ENCODE measurements around the gene HHIP. TPM values are rescaled to one million over a fixed set of nuclear protein-coding genes. Genes with fewer than 3 reads are reported as not detected.

The HHIP gene
- total RNA-seq, 4 donors from 2014 or later = 0.10 to 0.34 TPM; not detected in 2

- no peak for TF ChIP-seq POLR2A (IDR thresholded peaks at IDR 0.05)
- no peak for TF ChIP-seq EP300 (IDR thresholded peaks at IDR 0.05)
- no peak for TF ChIP-seq POLR2AphosphoS5 (IDR thresholded peaks at IDR 0.05)
- TF ChIP-seq CTCF (IDR thresholded peaks at IDR 0.05) = no peak
- no peak for DNase-seq (ENCODE audit: low spot score in 2 of 2)
- no peaks in the 10 kb centered on the region for H3K27me3 ChIP-seq
- no peaks in the 10 kb centered on the region for H3K36me3 ChIP-seq
- WGBS = 52% methylated on average over 6 of the region's 6 CpGs
- peaks cover 3% of the 10 kb centered on the region for H3K4me1 ChIP-seq
- H3K9me3 ChIP-seq = no peaks in the 10 kb centered on the region
- no peak overlapping the region for H3K4me3 ChIP-seq
- H3K27ac ChIP-seq = no peak overlapping the region
Observed at GRCh38 chr4:144705601-144706590, 59.9 kb downstream of the HHIP start.

GRCh38 chr4:144709159-144709558, 63.2 kb downstream of the HHIP start:
- H3K27me3 ChIP-seq = no peaks in the 10 kb centered on the region
- H3K36me3 ChIP-seq = no peaks in the 10 kb centered on the region
- H3K4me3 ChIP-seq = no peak overlapping the region
- no peaks in the 10 kb centered on the region for H3K9me3 ChIP-seq
- no peak overlapping the region for H3K27ac ChIP-seq
- peaks cover 3% of the 10 kb centered on the region for H3K4me1 ChIP-seq
- DNase-seq (ENCODE audit: low spot score in 2 of 2) = no peak
- 69% methylated on average over 2 of the region's 2 CpGs for WGBS
- no peak for TF ChIP-seq EP300 (IDR thresholded peaks at IDR 0.05)

DNA sequence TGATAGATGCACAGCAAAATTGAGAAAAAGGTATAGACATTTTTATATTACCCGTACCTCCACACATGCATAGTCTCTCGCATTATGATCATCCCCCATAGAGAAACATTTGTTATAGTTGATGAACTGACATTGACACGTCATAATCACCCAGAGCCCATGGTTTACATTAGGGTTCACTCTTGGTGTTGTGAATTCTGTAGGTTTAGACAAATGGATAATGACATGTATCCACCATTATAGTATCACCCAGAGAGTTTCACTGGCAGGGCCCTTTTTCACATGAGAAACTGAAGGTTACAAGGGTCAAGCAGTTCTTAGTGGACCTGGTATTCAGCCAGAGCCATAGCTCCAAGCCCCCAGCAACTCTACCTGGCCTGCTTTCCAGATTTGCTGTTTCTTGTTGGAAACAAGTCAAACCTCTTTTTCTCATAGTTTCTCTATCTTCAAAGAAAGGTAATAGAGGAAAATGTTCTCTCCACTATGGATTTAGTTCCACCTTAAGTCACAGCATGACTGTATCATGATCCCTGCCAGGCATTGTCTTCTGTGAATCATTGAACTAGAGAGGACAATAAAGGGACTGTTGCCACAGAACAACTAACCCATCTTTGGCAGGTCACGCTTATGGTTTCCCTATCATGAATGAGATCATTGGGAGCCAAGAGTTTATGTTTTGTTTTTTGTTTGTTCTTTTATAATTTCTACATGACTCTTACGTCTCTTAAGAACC, 64.0 kb downstream of the HHIP start:
- H3K27ac ChIP-seq = no peak overlapping the region
- no peak for TF ChIP-seq EP300 (IDR thresholded peaks at IDR 0.05)
- no peak for TF ChIP-seq POLR2AphosphoS5 (IDR thresholded peaks at IDR 0.05)
- no peak for TF ChIP-seq POLR2A (IDR thresholded peaks at IDR 0.05)
- no peak for TF ChIP-seq CTCF (IDR thresholded peaks at IDR 0.05)
- peaks cover 3% of the 10 kb centered on the region for H3K4me1 ChIP-seq
- no peaks in the 10 kb centered on the region for H3K36me3 ChIP-seq
- no peaks in the 10 kb centered on the region for H3K27me3 ChIP-seq
- H3K4me3 ChIP-seq = no peak overlapping the region
- no peaks in the 10 kb centered on the region for H3K9me3 ChIP-seq
- no peak for DNase-seq (ENCODE audit: low spot score in 2 of 2)
- WGBS = 74% methylated on average over 5 of the region's 5 CpGs

GRCh38 chr4:144710526-144710912, 64.6 kb downstream of the HHIP start:
- no peak for DNase-seq (ENCODE audit: low spot score in 2 of 2)
- H3K4me1 ChIP-seq = peaks cover 3% of the 10 kb centered on the region
- H3K27ac ChIP-seq = no peak overlapping the region
- TF ChIP-seq POLR2AphosphoS5 (IDR thresholded peaks at IDR 0.05) (no peak), EP300 (IDR thresholded peaks at IDR 0.05) (no peak), CTCF (IDR thresholded peaks at IDR 0.05) (no peak), POLR2A (IDR thresholded peaks at IDR 0.05) (no peak)
- no peaks in the 10 kb centered on the region for H3K27me3 ChIP-seq
- H3K36me3 ChIP-seq = no peaks in the 10 kb centered on the region
- no peaks in the 10 kb centered on the region for H3K9me3 ChIP-seq
- no peak overlapping the region for H3K4me3 ChIP-seq

DNA sequence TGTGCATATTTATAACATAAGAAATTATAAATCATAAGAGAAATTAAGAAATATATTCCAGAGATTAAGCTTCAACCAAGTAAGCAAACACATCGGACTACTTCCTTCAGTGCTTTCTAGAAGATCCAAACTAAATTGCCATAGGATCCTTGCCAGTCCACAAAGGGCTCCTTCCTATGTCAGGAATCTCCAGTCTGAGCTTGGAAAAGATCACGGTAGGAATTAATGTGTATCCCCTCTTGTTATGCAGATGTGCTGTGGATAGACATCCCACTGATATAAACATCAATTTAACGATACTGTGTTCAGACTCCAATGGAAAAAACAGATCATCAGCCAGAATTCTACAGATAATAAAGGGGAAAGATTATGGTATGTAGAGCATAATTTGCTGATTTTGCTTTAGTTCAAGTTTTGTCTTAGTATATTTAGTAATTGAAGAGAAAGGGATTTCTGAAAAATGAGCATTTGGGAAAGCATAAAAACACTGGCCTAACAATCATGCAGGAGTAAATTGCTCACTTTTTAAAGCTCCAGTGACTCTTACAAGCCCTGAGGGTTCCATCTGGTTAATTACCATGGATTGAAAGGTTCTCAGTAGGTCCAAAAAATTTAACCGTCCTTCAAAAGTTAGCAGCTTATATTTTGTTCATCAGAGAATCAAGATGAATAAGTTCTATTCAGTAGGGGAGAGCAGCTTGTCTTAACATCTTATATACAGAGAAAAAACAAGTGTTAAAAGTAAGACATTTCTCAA, 65.9 kb downstream of the HHIP start:
- WGBS = 75% methylated on average over 4 of the region's 4 CpGs
- no peaks in the 10 kb centered on the region for H3K27me3 ChIP-seq
- TF ChIP-seq POLR2A (IDR thresholded peaks at IDR 0.05) = no peak
- no peak for TF ChIP-seq CTCF (IDR thresholded peaks at IDR 0.05)
- no peak for TF ChIP-seq POLR2AphosphoS5 (IDR thresholded peaks at IDR 0.05)
- H3K4me1 ChIP-seq = peaks cover 3% of the 10 kb centered on the region
- no peaks in the 10 kb centered on the region for H3K36me3 ChIP-seq
- H3K27ac ChIP-seq = no peak overlapping the region
- no peak for DNase-seq (ENCODE audit: low spot score in 2 of 2)
- H3K9me3 ChIP-seq = no peaks in the 10 kb centered on the region
- H3K4me3 ChIP-seq = no peak overlapping the region
